ENCODE results near the gene SPACA6. TPM values are rescaled to one million over a fixed set of nuclear protein-coding genes. Genes with fewer than 3 reads are reported as not detected.

The SPACA6 gene
- total and polyA plus RNA-seq, 9 of the 15 experiments (the other 6 are each of a cell fraction or from before 2014, with no cell fraction given): 1.3 to 17.3 (median 6.2) TPM

- H3K79me2 ChIP-seq (ENCODE audit: control insufficient read depth, insufficient read depth, low read length): no peaks in the 10 kb centered on the region
- H3K27me3 ChIP-seq (ENCODE audit: control insufficient read depth in 2 of 2, insufficient read depth in 2 of 2, low read length in 2 of 2): peaks cover 0 to 5% of the 10 kb centered on the region in 2 experiments; a peak in 1 of 5 replicates
- ChIA-PET POLR2A (interaction anchor here (0.6 kb wide), 1 partner anchor 337 kb away, joined by 3 read pairs; no protein-coding TSS in a partner anchor), CTCF (ENCODE audit: low intra/inter-chr PET ratio) (no interaction called here)
- H3K4me3 ChIP-seq: no peak overlapping the region
- ATAC-seq (no peak), DNase-seq (ENCODE audit: extremely low read depth in 1 of 4, low spot score in 3 of 4) (no peak), FAIRE-seq (no peak)
- in situ Hi-C loops (cut with MboI): no loop called here
- no peak overlapping the region for H3K4me2 ChIP-seq (ENCODE audit: insufficient read depth, low read length)
- H3K4me1 ChIP-seq (replicated peaks in 1 of 2; ENCODE audit: control insufficient read depth in 2 of 2, insufficient read depth in 2 of 2, low read length in 2 of 2): peaks cover 19 to 21% of the 10 kb centered on the region in 2 experiments
- no peaks in the 10 kb centered on the region for H3K9me3 ChIP-seq (replicated peaks; ENCODE audit: control insufficient read depth, insufficient read depth, low read depth, low read length)
- TF ChIP-seq FOXP1 (CRISPR knock-in tag; IDR thresholded peaks at IDR 0.05) (no peak), BHLHE40 (IDR thresholded peaks at IDR 0.05; ENCODE audit: low read length) (no peak), ZBTB7A (IDR thresholded peaks at IDR 0.05; ENCODE audit: borderline replicate concordance, control insufficient read depth, low read depth, low read length) (no peak), ZNF444 (CRISPR knock-in tag; IDR thresholded peaks at IDR 0.05) (no peak), GABPB2 (CRISPR knock-in tag; conservative IDR thresholded peaks at IDR 0.05) (no peak), PTBP1 (IDR thresholded peaks at IDR 0.05; ENCODE audit: low read depth, low read length) (no peak), SP1 (CRISPR knock-in tag; IDR thresholded peaks at IDR 0.05) (no peak), ZNF347 (CRISPR knock-in tag; IDR thresholded peaks at IDR 0.05; ENCODE audit: low read depth) (no peak), RNF2 (IDR thresholded peaks at IDR 0.05) (no peak), ZNF124 (CRISPR knock-in tag; IDR thresholded peaks at IDR 0.05) (no peak), CCNT2 (IDR thresholded peaks at IDR 0.05; ENCODE audit: borderline replicate concordance, extremely low read depth, insufficient read length, low read depth, low read length) (no peak), E2F6 (IDR thresholded peaks at IDR 0.05; ENCODE audit: borderline replicate concordance in 1 of 2, extremely low read depth in 1 of 2, insufficient read depth in 1 of 2, insufficient read length in 1 of 2, low read depth in 1 of 2, low read length in 1 of 2, poor library complexity in 1 of 2, severe bottlenecking in 1 of 2) (no peak), ZNF146 (CRISPR knock-in tag; IDR thresholded peaks at IDR 0.05; ENCODE audit: unreplicated experiment) (no peak), NFRKB (IDR thresholded peaks at IDR 0.05; ENCODE audit: low read depth) (no peak), STAT5B (CRISPR knock-in tag; IDR thresholded peaks at IDR 0.05) (no peak), GATAD2B (IDR thresholded peaks at IDR 0.05; ENCODE audit: borderline replicate concordance) (no peak)
- TF ChIP-seq, protein P1, sequence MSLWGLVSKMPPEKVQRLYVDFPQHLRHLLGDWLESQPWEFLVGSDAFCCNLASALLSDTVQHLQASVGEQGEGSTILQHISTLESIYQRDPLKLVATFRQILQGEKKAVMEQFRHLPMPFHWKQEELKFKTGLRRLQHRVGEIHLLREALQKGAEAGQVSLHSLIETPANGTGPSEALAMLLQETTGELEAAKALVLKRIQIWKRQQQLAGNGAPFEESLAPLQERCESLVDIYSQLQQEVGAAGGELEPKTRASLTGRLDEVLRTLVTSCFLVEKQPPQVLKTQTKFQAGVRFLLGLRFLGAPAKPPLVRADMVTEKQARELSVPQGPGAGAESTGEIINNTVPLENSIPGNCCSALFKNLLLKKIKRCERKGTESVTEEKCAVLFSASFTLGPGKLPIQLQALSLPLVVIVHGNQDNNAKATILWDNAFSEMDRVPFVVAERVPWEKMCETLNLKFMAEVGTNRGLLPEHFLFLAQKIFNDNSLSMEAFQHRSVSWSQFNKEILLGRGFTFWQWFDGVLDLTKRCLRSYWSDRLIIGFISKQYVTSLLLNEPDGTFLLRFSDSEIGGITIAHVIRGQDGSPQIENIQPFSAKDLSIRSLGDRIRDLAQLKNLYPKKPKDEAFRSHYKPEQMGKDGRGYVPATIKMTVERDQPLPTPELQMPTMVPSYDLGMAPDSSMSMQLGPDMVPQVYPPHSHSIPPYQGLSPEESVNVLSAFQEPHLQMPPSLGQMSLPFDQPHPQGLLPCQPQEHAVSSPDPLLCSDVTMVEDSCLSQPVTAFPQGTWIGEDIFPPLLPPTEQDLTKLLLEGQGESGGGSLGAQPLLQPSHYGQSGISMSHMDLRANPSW (CRISPR knock-in tag; IDR thresholded peaks at IDR 0.05): no peak
- TF ChIP-seq, protein P2, sequence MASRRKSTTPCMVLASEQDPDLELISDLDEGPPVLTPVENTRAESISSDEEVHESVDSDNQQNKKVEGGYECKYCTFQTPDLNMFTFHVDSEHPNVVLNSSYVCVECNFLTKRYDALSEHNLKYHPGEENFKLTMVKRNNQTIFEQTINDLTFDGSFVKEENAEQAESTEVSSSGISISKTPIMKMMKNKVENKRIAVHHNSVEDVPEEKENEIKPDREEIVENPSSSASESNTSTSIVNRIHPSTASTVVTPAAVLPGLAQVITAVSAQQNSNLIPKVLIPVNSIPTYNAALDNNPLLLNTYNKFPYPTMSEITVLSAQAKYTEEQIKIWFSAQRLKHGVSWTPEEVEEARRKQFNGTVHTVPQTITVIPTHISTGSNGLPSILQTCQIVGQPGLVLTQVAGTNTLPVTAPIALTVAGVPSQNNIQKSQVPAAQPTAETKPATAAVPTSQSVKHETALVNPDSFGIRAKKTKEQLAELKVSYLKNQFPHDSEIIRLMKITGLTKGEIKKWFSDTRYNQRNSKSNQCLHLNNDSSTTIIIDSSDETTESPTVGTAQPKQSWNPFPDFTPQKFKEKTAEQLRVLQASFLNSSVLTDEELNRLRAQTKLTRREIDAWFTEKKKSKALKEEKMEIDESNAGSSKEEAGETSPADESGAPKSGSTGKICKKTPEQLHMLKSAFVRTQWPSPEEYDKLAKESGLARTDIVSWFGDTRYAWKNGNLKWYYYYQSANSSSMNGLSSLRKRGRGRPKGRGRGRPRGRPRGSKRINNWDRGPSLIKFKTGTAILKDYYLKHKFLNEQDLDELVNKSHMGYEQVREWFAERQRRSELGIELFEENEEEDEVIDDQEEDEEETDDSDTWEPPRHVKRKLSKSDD (conservative IDR thresholded peaks at IDR 0.05; ENCODE audit: low read length): no peak
- 0 out of 2 replicates have a peak overlapping the region, but pooled peaks have one; percentile 15 for H2AFZ ChIP-seq (ENCODE audit: low read depth, low read length)
- H3K9me1 ChIP-seq (ENCODE audit: control insufficient read depth, insufficient read depth, low read length): no peaks in the 10 kb centered on the region
- no peak overlapping the region for H3K9ac ChIP-seq (ENCODE audit: insufficient read depth in 1 of 2, low read depth in 2 of 2, low read length in 2 of 2)
- no peak overlapping the region for H3K27ac ChIP-seq (ENCODE audit: extremely low read depth, low read depth, low read length)
- no TSS peak for BruUV-seq (replicated peaks)
- WGBS (ENCODE audit: insufficient coverage, low coverage, missing lambda C conversion rate): 0% methylated on average over 1 of the region's 2 CpGs
- H3K36me3 ChIP-seq (ENCODE audit: control insufficient read depth, insufficient read depth, low read length): no peaks in the 10 kb centered on the region
- intact Hi-C loops (cut with micrococcal nuclease): no loop called here
- H4K20me1 ChIP-seq (replicated peaks; ENCODE audit: control insufficient read depth, insufficient read depth, low read length): no peaks in the 10 kb centered on the region
Measured at GRCh38 chr19:51729781-51730180, 36.7 kb downstream of the SPACA6 start.
